NCI-H524 (cell line): ENCODE results near the gene FKBP1B.
A peak's percentile ranks its signal among the peaks of the same experiment; 100 is the strongest.
"Not testable (repeated sequence)": the region's sequence is repeated elsewhere in the genome, so short reads cannot be mapped to it uniquely, and the experiment has no call there.

Source experiments
- DNase-seq, 2 experiments: peaks; one replicate each; lab custom pipeline; 2025; lab: John Stamatoyannopoulos, UW

Gene FKBP1B

GRCh38 chr2:24022975-24023575 lies 26.5 kb upstream of the FKBP1B start:
- DNase-seq = peak in 1 of 2 experiments; percentile 35

GRCh38 chr2:24024018-24024417 lies 25.5 kb upstream of the FKBP1B start:
- DNase-seq = no peak

GRCh38 chr2:24024996-24025663 lies 24.4 kb upstream of the FKBP1B start:
- DNase-seq = no peak

GRCh38 chr2:24026233-24026632 lies 23.3 kb upstream of the FKBP1B start:
- DNase-seq = no peak

GRCh38 chr2:24038786-24039499 lies 10.6 kb upstream of the FKBP1B start:
- no peak for DNase-seq

GRCh38 chr2:24040511-24040910 lies 9.0 kb upstream of the FKBP1B start:
- DNase-seq = no peak

GRCh38 chr2:24043133-24043532 lies 6.4 kb upstream of the FKBP1B start:
- not testable (repeated sequence) for DNase-seq

- no peak for DNase-seq
Observed at GRCh38 chr2:24045511-24046508, 3.7 kb upstream of the FKBP1B start.

GRCh38 chr2:24046599-24046929 lies 3.0 kb upstream of the FKBP1B start:
- no peak for DNase-seq

- peak; percentile 98 to 99 for DNase-seq
Observed at GRCh38 chr2:24046930-24047702, 2.4 kb upstream of the FKBP1B start, which contains the start of gene WDCP. Gene WDCP, minus strand, starts transcription at chr2:24047391. Its CDS starts 7,897 bp downstream, at chr2:24039494.

- no peak for DNase-seq
Observed at GRCh38 chr2:24047703-24048033, 1.9 kb upstream of the FKBP1B start.

- DNase-seq = peak; percentile 18 to 54
Observed at GRCh38 chr2:24048769-24049484, 614 bp upstream of the FKBP1B start.

GRCh38 chr2:24050041-24050979 lies 769 bp downstream of the FKBP1B start:
- peak; percentile 3 to 37 for DNase-seq

GRCh38 chr2:24051833-24052232 lies 2.3 kb downstream of the FKBP1B start:
- DNase-seq = no peak

GRCh38 chr2:24052951-24053350 lies 3.4 kb downstream of the FKBP1B start:
- no peak for DNase-seq

GRCh38 chr2:24054366-24055010 lies 4.9 kb downstream of the FKBP1B start:
- no peak for DNase-seq

GRCh38 chr2:24055750-24056149 lies 6.2 kb downstream of the FKBP1B start:
- no peak for DNase-seq

- DNase-seq = no peak
Observed at GRCh38 chr2:24058564-24059271, 9.2 kb downstream of the FKBP1B start.
